Heart right ventricle (tissue), 16 donors: ENCODE results near the gene MACO1. TPM values are rescaled to one million over a fixed set of nuclear protein-coding genes. Genes with fewer than 3 reads are reported as not detected.

ENCODE experiments used
- ATAC-seq, 8 donors: fragments of 200-7000 bp; cut with Tn5 transposase; one replicate each; pipeline ENCODE4 v1.9.1; 2020; ENCODE audit warnings: mild to moderate bottlenecking in 8 of 8, moderate library complexity in 8 of 8, moderate number of reproducible peaks in 1 of 8
- DNase-seq, 2 donors: peaks; one replicate each; pipeline ENCODE4 v3.0.0-alpha.2; 2020
- H3K27ac ChIP-seq, 10 donors: fragments of 200-600 bp; sonication (generic) in 2 of 10; one replicate each; pipeline versions ENCODE4 v1.5.0 to v1.8.0; 2020 to 2022; ENCODE audit warnings: mild to moderate bottlenecking in 3 of 10
- H3K27me3 ChIP-seq, 7 donors: fragments of 200-600 bp; one replicate each; pipeline ENCODE4 v1.8.0; 2021 to 2022; ENCODE audit warnings: mild to moderate bottlenecking in 2 of 7
- H3K36me3 ChIP-seq, 9 donors: fragments of 200-600 bp; sonication (generic) in 1 of 9; one replicate each; pipeline versions ENCODE4 v1.5.0 to v1.8.0; 2020 to 2022; ENCODE audit warnings: mild to moderate bottlenecking in 2 of 9
- H3K4me1 ChIP-seq, 9 donors: fragments of 200-600 bp; sonication (generic) in 1 of 9; one replicate each; pipeline versions ENCODE4 v1.5.0 to v1.8.0; 2020 to 2022; ENCODE audit warnings: mild to moderate bottlenecking in 4 of 9
- H3K4me3 ChIP-seq, 10 donors: fragments of 200-600 bp; sonication (generic) in 2 of 10; one replicate each; pipeline versions ENCODE4 v1.5.0 to v1.8.0; 2020 to 2022; ENCODE audit warnings: mild to moderate bottlenecking in 7 of 10, moderate library complexity in 2 of 10
- H3K9me3 ChIP-seq, 11 donors: fragments of 200-600 bp in 10 of 11; sonication (generic) in 2 of 11; one replicate each; pipeline versions ENCODE4 v1.5.0 to v1.8.0; 2013 to 2022; ENCODE audit warnings: mild to moderate bottlenecking in 2 of 11, control low read depth in 1 of 11, moderate library complexity in 1 of 11
- CTCF ChIP-seq, 9 donors: fragments of 200-600 bp; sonication (generic) in 2 of 9; IDR thresholded peaks; one replicate each; pipeline versions ENCODE4 v1.5.0 to v1.8.0; 2021 to 2022; ENCODE audit warnings: antibody characterized with exemption in 9 of 9, mild to moderate bottlenecking in 5 of 9, moderate library complexity in 1 of 9
- WGBS, 2 donors: extraction: QIAGEN DNeasy Blood & Tissue Kit; methylation state at CpG; one replicate each; pipeline ENCODE4 v1.1.7; 2013; ENCODE audit warnings: inconsistent platforms in 1 of 2; 5-methylcytosine and 5-hydroxymethylcytosine counted together
- intact Hi-C, 10 donors: fragments of 100-400 bp; cut with DNase I; formaldehyde crosslinking; loops; one replicate each; pipeline versions ENCODE4 v1.11.1 to v1.14.2; 2022
- polyA plus RNA-seq, 2 donors: library from polyadenylated mRNA; stranded (reverse); fragments of 200-250 nt; gene quantifications; one replicate each; pipeline ENCODE4 v1.2.3, GENCODE V29; 2013
- total RNA-seq, 10 donors: library from RNA; stranded (reverse); fragmentation: NEBNext Ultra II Directional in 3 of 10; extraction: Animal tissue kit (Norgen Biotek cat#: 25700) in 3 of 10; gene quantifications; one replicate each; pipeline versions ENCODE4 v1.2.1 to v1.2.4, GENCODE V29; 2021 to 2023
- donor health status: Arrhythmogenic right ventricular cardiomyopathy.
- donor health status: ischemic (EF 13 %, LVEDD 7.1; RV severe dilation, severe dysfunction).
- donor health status: healthy with polysubstance abuse.
- donor health status: DM: no; HTN: yes; CAD: no.
- donor health status: DM: no; HTN: no; CAD: no.
- donor health status: ischemic (EF 25% LVEDD 6.9; RV normal size, moderate dysfunction).
- donor health status: ischemic (EF 25% LVEDD 5.7; RV mildly dilated, moderate dysfunction).
- donor health status: healthy.
- donor health status: DM: yes; HTN: yes; CAD: no.
- donor health status: Ischemic cardiomyopathy.
- donor health status: ischemic (EF 35%, LVEDD 5.7; RV mildly dilated, moderate dysfunction).
- donor health status: nonischemic (EF 11% LVEDD 7.7; RV severe dilation, severe dysfunction).
- donor health status: DM: yes; HTN: yes; CAD: no.
- donor health status: PGD.
- donor health status: ischemic (EF 29% LVEDD 5.4; RV normal size, mild dysfunction).
- donor health status: nonischemic (EF 23%, LVEDD 6.1; RV moderate dilation, normal function).

MACO1 gene
- total and polyA plus RNA-seq, 12 donors = 8.7 to 15.5 (median 13.2) TPM

GRCh38 chr1:25461849-25462248 lies 31.2 kb downstream of the MACO1 start:
- 30 to 36% methylated on average over 2 of the region's 2 CpGs for WGBS, 2 donors
- H3K27ac ChIP-seq = peak overlapping the region in 3 of 10 donors; percentile 10 to 46 (median 32)
- no peaks in the 10 kb centered on the region for H3K27me3 ChIP-seq
- H3K4me1 ChIP-seq = peaks cover 4 to 38% (median 23%) of the 10 kb centered on the region in 9 donors
- H3K9me3 ChIP-seq = no peaks in the 10 kb centered on the region
- peaks cover 0 to 49% (median 23%) of the 10 kb centered on the region in 9 donors for H3K36me3 ChIP-seq
- H3K4me3 ChIP-seq = no peak overlapping the region
- DNase-seq (no peak), ATAC-seq (no peak)
- intact Hi-C loops = no loop called here
- TF ChIP-seq CTCF (IDR thresholded peaks at IDR 0.05) = no peak

- Histone ChIP-seq H3K27ac (peak overlapping the region in 3 of 10 donors; percentile 10 to 46 (median 32)), H3K27me3 (no peaks in the 10 kb centered on the region), H3K36me3 (peaks cover 0 to 45% (median 19%) of the 10 kb centered on the region in 9 donors), H3K9me3 (no peaks in the 10 kb centered on the region), H3K4me1 (peaks cover 4 to 44% (median 30%) of the 10 kb centered on the region in 9 donors), H3K4me3 (no peak overlapping the region)
- no peak for TF ChIP-seq CTCF (IDR thresholded peaks at IDR 0.05)
- no peak for DNase-seq
- ATAC-seq = peak in 7 of 8 donors; percentile 16 to 80 (median 61)
- intact Hi-C loops = no loop called here
- WGBS, 2 donors = 28 to 41% methylated on average over 5 of the region's 5 CpGs
These were observed 32.0 kb downstream of the MACO1 start for GRCh38 chr1:25462732-25463131.

GRCh38 chr1:25467193-25467592 lies 36.5 kb downstream of the MACO1 start:
- H3K27ac ChIP-seq = peak overlapping the region in 2 of 10 donors; percentile 58 to 66

GRCh38 chr1:25467616-25468015 lies 36.9 kb downstream of the MACO1 start:
- H3K27ac ChIP-seq = peak overlapping the region in 4 of 10 donors; percentile 19 to 66 (median 47)
- H3K27me3 ChIP-seq = no peaks in the 10 kb centered on the region
- H3K9me3 ChIP-seq = no peaks in the 10 kb centered on the region
- WGBS, 2 donors = 50 to 55% methylated on average over 1 of the region's 1 CpG
- intact Hi-C loops = loop anchor here in 1 of 10 donors (5.0 kb wide), 1 partner anchor 35 kb away; the partner anchor contains the start of gene MACO1
- no peak for TF ChIP-seq CTCF (IDR thresholded peaks at IDR 0.05)
- ATAC-seq (no peak), DNase-seq (no peak)
- peaks cover 0 to 60% (median 42%) of the 10 kb centered on the region in 9 donors for H3K4me1 ChIP-seq
- H3K4me3 ChIP-seq = no peak overlapping the region
- H3K36me3 ChIP-seq = peaks cover 0 to 19% (median 0%) of the 10 kb centered on the region in 9 donors

More at GRCh38 chr1:25467193-25467592, 36.5 kb downstream of the MACO1 start:
- Histone ChIP-seq H3K9me3 (no peaks in the 10 kb centered on the region), H3K4me1 (peaks cover 0 to 60% (median 47%) of the 10 kb centered on the region in 9 donors), H3K36me3 (peaks cover 0 to 19% (median 0%) of the 10 kb centered on the region in 9 donors), H3K27me3 (no peaks in the 10 kb centered on the region), H3K4me3 (no peak overlapping the region)
- intact Hi-C loops = loop anchor here in 1 of 10 donors (5.0 kb wide), 1 partner anchor 35 kb away; the partner anchor contains the start of gene MACO1
- no peak for DNase-seq
- TF ChIP-seq CTCF (IDR thresholded peaks at IDR 0.05) = no peak
- no peak for ATAC-seq
- WGBS, 2 donors = 67 to 69% methylated on average over 4 of the region's 4 CpGs
